ENCODE measurements around the gene MAP2K5.

The MAP2K5 gene

GRCh38 chr15:67732164-67732563, 189.7 kb downstream of the MAP2K5 start:
- DNase-seq (ENCODE audit: low spot score) = no peak
- Histone ChIP-seq H4K91ac (ENCODE audit: low read depth, low read length, poor library complexity) (no peak overlapping the region), H3K4me2 (ENCODE audit: insufficient read depth, low read length, poor library complexity, severe bottlenecking) (no peak overlapping the region), H3K9me3 (replicated peaks in 1 of 2; ENCODE audit: control insufficient read depth in 2 of 2, insufficient read depth in 1 of 2, low read depth in 1 of 2, low read length in 2 of 2) (no peaks in the 10 kb centered on the region), H4K8ac (ENCODE audit: low read depth, low read length) (no peak overlapping the region), H3K79me1 (ENCODE audit: low read depth, low read length) (no peaks in the 10 kb centered on the region), H3K23ac (ENCODE audit: low read depth, low read length, poor library complexity) (no peak overlapping the region), H3K27me3 (ENCODE audit: control insufficient read depth in 3 of 3, insufficient read depth in 3 of 3, low read depth in 1 of 3, low read length in 3 of 3) (no peaks in the 10 kb centered on the region), H2BK5ac (ENCODE audit: low read length) (no peak overlapping the region), H2BK120ac (ENCODE audit: low read depth, low read length) (no peak overlapping the region), H3K14ac (ENCODE audit: low read length) (no peak overlapping the region), H3K36me3 (replicated peaks in 1 of 2; ENCODE audit: control insufficient read depth in 2 of 2, insufficient read depth in 2 of 2, low read length in 2 of 2) (no peaks in the 10 kb centered on the region), H2AFZ (ENCODE audit: low read length) (no peak overlapping the region), H3K4me3 (ENCODE audit: low read length in 2 of 2) (no peak overlapping the region), H2AK5ac (ENCODE audit: low read depth, low read length) (no peak overlapping the region), H3K18ac (ENCODE audit: low read length) (no peak overlapping the region), H3K4ac (ENCODE audit: low read length) (no peak overlapping the region), H3K4me1 (ENCODE audit: control insufficient read depth in 2 of 2, insufficient read depth in 1 of 2, low read depth in 1 of 2, low read length in 2 of 2) (peaks cover 2 to 7% of the 10 kb centered on the region in 2 donors), H3K27ac (replicated peaks; ENCODE audit: low read length) (no peak overlapping the region), H3K9ac (ENCODE audit: low read depth, low read length, poor library complexity) (no peak overlapping the region), H2BK12ac (ENCODE audit: low read length) (no peak overlapping the region), H2BK15ac (ENCODE audit: low read length) (no peak overlapping the region)

DNA sequence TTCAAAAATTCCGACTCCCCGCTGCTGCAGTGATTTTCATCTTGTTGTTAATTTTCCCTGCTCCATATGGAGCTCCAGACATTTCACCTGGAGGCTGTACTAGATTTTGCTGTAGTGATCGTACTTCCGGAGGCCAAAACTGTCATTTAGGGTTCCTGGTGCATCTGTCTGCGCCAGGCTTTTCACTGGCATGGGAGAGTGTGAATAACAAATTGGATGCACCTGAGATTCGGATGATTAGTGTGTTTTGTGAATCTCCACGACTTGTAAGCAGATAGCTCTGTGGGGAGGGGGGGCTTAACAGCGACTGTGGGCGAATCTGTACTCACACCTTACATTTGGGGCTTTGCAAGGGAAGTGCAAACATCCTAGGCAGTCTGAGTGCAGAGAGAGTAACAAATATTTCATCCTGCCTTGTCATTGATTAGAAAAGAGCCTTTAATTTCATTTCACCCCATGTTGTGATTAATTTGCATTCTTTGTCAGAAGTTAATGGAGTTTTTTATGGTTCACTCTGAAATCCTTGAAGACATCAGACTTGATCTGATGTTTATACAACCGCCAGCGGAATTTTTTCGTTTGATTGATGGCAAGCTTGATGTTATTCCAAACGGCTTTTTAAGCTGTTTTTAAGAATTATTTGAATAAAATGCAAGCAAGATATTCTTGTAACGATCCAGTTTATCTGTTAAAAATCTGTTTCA, 190.3 kb downstream of the MAP2K5 start:
- Histone ChIP-seq H4K8ac (ENCODE audit: low read depth, low read length) (no peak overlapping the region), H2BK12ac (ENCODE audit: low read length) (no peak overlapping the region), H2BK120ac (ENCODE audit: low read depth, low read length) (no peak overlapping the region), H2AK5ac (ENCODE audit: low read depth, low read length) (no peak overlapping the region), H2AFZ (ENCODE audit: low read length) (no peak overlapping the region), H3K4me2 (ENCODE audit: insufficient read depth, low read length, poor library complexity, severe bottlenecking) (no peak overlapping the region), H3K36me3 (replicated peaks in 1 of 2; ENCODE audit: control insufficient read depth in 2 of 2, insufficient read depth in 2 of 2, low read length in 2 of 2) (no peaks in the 10 kb centered on the region), H4K91ac (ENCODE audit: low read depth, low read length, poor library complexity) (no peak overlapping the region), H3K4ac (ENCODE audit: low read length) (no peak overlapping the region), H3K27me3 (ENCODE audit: control insufficient read depth in 3 of 3, insufficient read depth in 3 of 3, low read depth in 1 of 3, low read length in 3 of 3) (no peaks in the 10 kb centered on the region), H3K4me1 (ENCODE audit: control insufficient read depth in 2 of 2, insufficient read depth in 1 of 2, low read depth in 1 of 2, low read length in 2 of 2) (peaks cover 2 to 7% of the 10 kb centered on the region in 2 donors), H3K23ac (ENCODE audit: low read depth, low read length, poor library complexity) (no peak overlapping the region), H3K18ac (ENCODE audit: low read length) (no peak overlapping the region), H3K9ac (ENCODE audit: low read depth, low read length, poor library complexity) (no peak overlapping the region), H3K9me3 (replicated peaks in 1 of 2; ENCODE audit: control insufficient read depth in 2 of 2, insufficient read depth in 1 of 2, low read depth in 1 of 2, low read length in 2 of 2) (no peaks in the 10 kb centered on the region), H2BK15ac (ENCODE audit: low read length) (no peak overlapping the region), H2BK5ac (ENCODE audit: low read length) (no peak overlapping the region), H3K14ac (ENCODE audit: low read length) (no peak overlapping the region), H3K27ac (replicated peaks; ENCODE audit: low read length) (no peak overlapping the region), H3K79me1 (ENCODE audit: low read depth, low read length) (no peaks in the 10 kb centered on the region), H3K4me3 (ENCODE audit: low read length in 2 of 2) (no peak overlapping the region)
- DNase-seq (ENCODE audit: low spot score) = no peak
- 100% methylated on average over 2 of the region's 14 CpGs; no CpG with 5 or more reads in 1 of the 2 donors for WGBS, 2 donors (ENCODE audit: extremely low coverage in 2 of 2, insufficient read length in 2 of 2, insufficient replicate concordance in 1 of 2)

GRCh38 chr15:67735896-67736295, 193.4 kb downstream of the MAP2K5 start:
- Histone ChIP-seq H3K9ac (ENCODE audit: low read depth, low read length, poor library complexity) (no peak overlapping the region), H3K23ac (ENCODE audit: low read depth, low read length, poor library complexity) (no peak overlapping the region), H2AK5ac (ENCODE audit: low read depth, low read length) (no peak overlapping the region), H3K27ac (replicated peaks; ENCODE audit: low read length) (no peak overlapping the region), H2AFZ (ENCODE audit: low read length) (no peak overlapping the region), H3K14ac (ENCODE audit: low read length) (no peak overlapping the region), H2BK12ac (ENCODE audit: low read length) (no peak overlapping the region), H3K36me3 (replicated peaks in 1 of 2; ENCODE audit: control insufficient read depth in 2 of 2, insufficient read depth in 2 of 2, low read length in 2 of 2) (no peaks in the 10 kb centered on the region), H3K27me3 (ENCODE audit: control insufficient read depth in 3 of 3, insufficient read depth in 3 of 3, low read depth in 1 of 3, low read length in 3 of 3) (no peaks in the 10 kb centered on the region), H2BK15ac (ENCODE audit: low read length) (no peak overlapping the region), H2BK5ac (ENCODE audit: low read length) (no peak overlapping the region), H3K4ac (ENCODE audit: low read length) (no peak overlapping the region), H3K18ac (ENCODE audit: low read length) (no peak overlapping the region), H2BK120ac (ENCODE audit: low read depth, low read length) (no peak overlapping the region), H3K4me2 (ENCODE audit: insufficient read depth, low read length, poor library complexity, severe bottlenecking) (no peak overlapping the region), H3K4me3 (ENCODE audit: low read length in 2 of 2) (no peak overlapping the region), H4K8ac (ENCODE audit: low read depth, low read length) (no peak overlapping the region), H4K91ac (ENCODE audit: low read depth, low read length, poor library complexity) (no peak overlapping the region), H3K79me1 (ENCODE audit: low read depth, low read length) (no peaks in the 10 kb centered on the region), H3K4me1 (ENCODE audit: control insufficient read depth in 2 of 2, insufficient read depth in 1 of 2, low read depth in 1 of 2, low read length in 2 of 2) (peaks cover 2 to 7% of the 10 kb centered on the region in 2 donors), H3K9me3 (replicated peaks in 1 of 2; ENCODE audit: control insufficient read depth in 2 of 2, insufficient read depth in 1 of 2, low read depth in 1 of 2, low read length in 2 of 2) (no peaks in the 10 kb centered on the region)
- no CpG with 5 or more reads among the region's 2 CpGs for WGBS, 2 donors (ENCODE audit: extremely low coverage in 2 of 2, insufficient read length in 2 of 2, insufficient replicate concordance in 1 of 2)
- no peak for DNase-seq (ENCODE audit: low spot score)

- Histone ChIP-seq H3K4me1 (ENCODE audit: control insufficient read depth in 2 of 2, insufficient read depth in 1 of 2, low read depth in 1 of 2, low read length in 2 of 2) (peaks cover 0 to 2% of the 10 kb centered on the region in 2 donors), H2BK12ac (ENCODE audit: low read length) (no peak overlapping the region), H4K91ac (ENCODE audit: low read depth, low read length, poor library complexity) (no peak overlapping the region), H3K9ac (ENCODE audit: low read depth, low read length, poor library complexity) (no peak overlapping the region), H3K4me3 (ENCODE audit: low read length in 2 of 2) (no peak overlapping the region), H4K8ac (ENCODE audit: low read depth, low read length) (no peak overlapping the region), H3K4me2 (ENCODE audit: insufficient read depth, low read length, poor library complexity, severe bottlenecking) (no peak overlapping the region), H3K18ac (ENCODE audit: low read length) (no peak overlapping the region), H2AFZ (ENCODE audit: low read length) (no peak overlapping the region), H2BK120ac (ENCODE audit: low read depth, low read length) (no peak overlapping the region), H3K4ac (ENCODE audit: low read length) (no peak overlapping the region), H2BK15ac (ENCODE audit: low read length) (no peak overlapping the region), H2BK5ac (ENCODE audit: low read length) (no peak overlapping the region), H3K27me3 (ENCODE audit: control insufficient read depth in 3 of 3, insufficient read depth in 3 of 3, low read depth in 1 of 3, low read length in 3 of 3) (no peaks in the 10 kb centered on the region), H3K23ac (ENCODE audit: low read depth, low read length, poor library complexity) (no peak overlapping the region), H3K9me3 (replicated peaks in 1 of 2; ENCODE audit: control insufficient read depth in 2 of 2, insufficient read depth in 1 of 2, low read depth in 1 of 2, low read length in 2 of 2) (no peaks in the 10 kb centered on the region), H3K14ac (ENCODE audit: low read length) (no peak overlapping the region), H2AK5ac (ENCODE audit: low read depth, low read length) (no peak overlapping the region), H3K36me3 (replicated peaks in 1 of 2; ENCODE audit: control insufficient read depth in 2 of 2, insufficient read depth in 2 of 2, low read length in 2 of 2) (no peaks in the 10 kb centered on the region), H3K79me1 (ENCODE audit: low read depth, low read length) (no peaks in the 10 kb centered on the region), H3K27ac (replicated peaks; ENCODE audit: low read length) (no peak overlapping the region)
- no CpG with 5 or more reads among the region's 2 CpGs for WGBS, 2 donors (ENCODE audit: extremely low coverage in 2 of 2, insufficient read length in 2 of 2, insufficient replicate concordance in 1 of 2)
- DNase-seq (ENCODE audit: low spot score) = no peak
Observed at GRCh38 chr15:67736810-67737209, 194.3 kb downstream of the MAP2K5 start.

Data from neuronal stem cell (in vitro differentiated cells).